NCI-H524 treated with DMSO at 0.1 percent for 48 hours (cell line): ENCODE results near the gene PLXNA4.
A peak's percentile ranks its signal among the peaks of the same experiment; 100 is the strongest.

ENCODE experiments used
- DNase-seq: peaks from one replicate; lab custom pipeline; 2025; lab: John Stamatoyannopoulos, UW

Gene PLXNA4

DNA sequence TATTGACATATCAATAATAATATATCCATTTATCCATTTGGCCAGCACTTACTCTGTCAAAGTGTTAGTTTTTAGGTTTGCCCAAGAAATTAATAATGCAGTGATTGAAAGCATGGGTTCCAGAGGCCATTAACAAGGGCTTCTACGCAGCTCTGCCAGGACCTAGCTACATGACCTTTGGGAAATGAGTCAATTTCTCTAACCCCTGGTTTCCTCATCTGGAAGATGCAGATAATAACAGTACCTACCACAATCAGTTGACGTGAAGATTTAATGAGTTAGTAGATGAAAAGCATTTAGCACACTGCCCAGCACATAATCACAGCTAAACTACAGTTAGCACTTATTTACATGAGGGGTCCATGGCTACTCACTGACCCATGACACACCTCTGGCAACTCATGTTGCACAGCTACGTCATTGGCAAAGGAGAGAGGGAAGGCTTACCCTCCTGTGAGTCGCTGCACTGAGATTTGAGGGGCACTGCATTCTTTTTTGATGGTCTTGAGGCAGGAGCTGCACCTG lies 263.7 kb downstream of the PLXNA4 start:
- DNase-seq: no peak

DNA sequence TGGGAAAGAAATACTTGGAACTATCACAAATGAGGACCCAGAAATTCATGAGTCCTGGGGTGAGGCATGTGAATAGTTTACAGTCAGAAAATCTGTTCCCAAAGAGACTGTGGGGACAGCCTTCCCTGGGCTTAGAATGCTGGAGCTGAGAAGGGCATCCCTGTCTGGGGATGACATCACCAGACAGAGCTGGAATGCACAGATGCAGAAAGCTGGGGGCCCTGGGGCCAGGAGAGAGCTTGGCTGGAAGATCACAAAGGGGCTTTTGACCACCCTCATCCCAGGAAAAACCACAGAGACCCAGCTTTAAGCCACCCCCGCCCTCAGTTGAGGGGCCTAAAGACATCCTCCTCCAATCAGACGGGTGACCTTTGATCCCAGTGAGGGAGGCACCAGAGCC lies 264.5 kb downstream of the PLXNA4 start:
- no peak for DNase-seq

GRCh38 chr7:132309102-132309805 lies 267.0 kb downstream of the PLXNA4 start:
- DNase-seq: no peak

- DNase-seq: no peak
Measured at GRCh38 chr7:132307465-132307864, 268.8 kb downstream of the PLXNA4 start.

- DNase-seq: no peak
Measured at GRCh38 chr7:132300599-132301277, 275.5 kb downstream of the PLXNA4 start.

GRCh38 chr7:132298790-132299189 lies 277.5 kb downstream of the PLXNA4 start:
- no peak for DNase-seq

GRCh38 chr7:132296820-132297219 lies 279.4 kb downstream of the PLXNA4 start:
- DNase-seq: no peak

GRCh38 chr7:132295175-132295574 lies 281.1 kb downstream of the PLXNA4 start:
- no peak for DNase-seq

GRCh38 chr7:132292803-132293202 lies 283.5 kb downstream of the PLXNA4 start:
- DNase-seq: no peak

DNA sequence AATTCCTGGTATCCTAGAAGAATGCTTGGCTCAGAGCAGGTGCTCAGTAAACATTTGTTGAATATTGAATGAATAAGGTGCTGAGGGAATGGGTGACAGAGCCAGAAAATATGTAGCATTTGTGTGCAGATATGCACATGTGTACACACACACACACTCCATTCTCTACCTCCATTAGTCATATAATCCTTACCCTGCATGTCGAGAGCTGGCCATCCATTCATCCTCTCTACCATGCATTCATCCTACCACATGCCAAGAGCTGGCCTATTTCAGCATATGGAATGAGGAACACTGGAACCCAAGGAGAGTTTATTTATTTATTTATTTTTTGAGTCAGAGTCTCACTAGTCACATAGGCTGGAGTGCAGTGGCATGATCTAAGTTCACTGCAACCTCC lies 284.8 kb downstream of the PLXNA4 start:
- DNase-seq: no peak

GRCh38 chr7:132290021-132290420 lies 286.2 kb downstream of the PLXNA4 start:
- no peak for DNase-seq

GRCh38 chr7:132286836-132287235 lies 289.4 kb downstream of the PLXNA4 start:
- DNase-seq: no peak

- DNase-seq: no peak
Measured at GRCh38 chr7:132280335-132280734, 295.9 kb downstream of the PLXNA4 start.

- no peak for DNase-seq
Measured at GRCh38 chr7:132279718-132280117, 296.6 kb downstream of the PLXNA4 start.

GRCh38 chr7:132276976-132277725 lies 299.1 kb downstream of the PLXNA4 start:
- peak; percentile 78 for DNase-seq

- DNase-seq: no peak
Measured at GRCh38 chr7:132276234-132276630, 300.0 kb downstream of the PLXNA4 start.

- peak; percentile 64 for DNase-seq
Measured at GRCh38 chr7:132275416-132276233, 300.6 kb downstream of the PLXNA4 start.

GRCh38 chr7:132272763-132273371 lies 303.4 kb downstream of the PLXNA4 start:
- no peak for DNase-seq

- no peak for DNase-seq
Measured at GRCh38 chr7:132270517-132270916, 305.8 kb downstream of the PLXNA4 start.

DNA sequence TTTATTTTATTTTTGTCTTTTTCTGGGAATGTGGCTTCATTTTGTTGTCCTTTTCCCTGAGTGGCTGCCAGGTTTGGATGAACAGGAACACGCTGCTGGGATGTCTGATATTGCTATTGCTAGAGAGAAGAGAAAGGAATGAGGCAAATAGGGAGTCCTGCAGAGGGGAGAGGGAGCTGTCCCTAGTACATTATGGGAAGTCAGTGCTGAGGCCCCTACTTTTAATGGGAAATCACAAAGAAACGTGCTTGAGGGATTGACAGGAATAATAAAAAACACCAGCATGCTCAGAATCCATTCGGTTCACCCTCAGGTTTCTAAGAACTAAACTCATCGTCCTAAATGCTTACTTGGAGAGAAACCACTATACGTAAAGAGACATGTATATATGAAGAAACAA lies 306.6 kb downstream of the PLXNA4 start:
- no peak for DNase-seq

DNA sequence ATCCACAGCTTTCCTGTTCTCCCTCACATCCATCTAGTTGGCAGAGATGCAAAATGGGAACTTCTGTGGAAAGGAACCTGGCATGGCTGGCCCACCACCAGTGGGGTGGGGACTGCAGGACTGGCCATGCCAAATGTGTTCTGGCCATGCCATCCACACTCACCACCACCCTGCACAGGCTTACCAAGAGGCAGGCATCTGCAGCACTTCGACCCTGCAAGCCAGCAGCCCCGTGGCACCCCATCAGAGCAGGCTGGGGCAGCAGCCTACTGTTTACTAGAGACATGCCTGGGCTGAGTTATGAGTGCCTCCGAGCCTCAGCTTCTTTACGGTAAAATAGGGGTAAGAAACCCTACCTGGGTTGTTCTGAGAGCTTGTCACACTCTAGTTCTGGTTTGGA lies 313.1 kb downstream of the PLXNA4 start:
- DNase-seq: no peak

DNA sequence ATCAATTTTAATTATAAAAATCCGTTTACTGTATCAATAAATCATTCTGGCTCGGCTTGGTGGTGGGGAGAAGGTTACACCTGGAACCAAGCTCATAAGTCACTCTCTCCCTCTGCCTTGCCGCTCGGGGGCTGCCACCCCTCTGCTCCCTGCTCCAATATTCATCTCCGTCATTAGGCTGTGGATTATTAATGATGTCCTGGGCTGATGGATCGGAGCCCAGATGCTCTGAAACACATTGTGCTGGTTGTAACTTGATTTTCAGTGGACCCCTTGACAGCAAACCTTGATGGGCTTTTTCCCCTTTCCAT lies 314.2 kb downstream of the PLXNA4 start:
- DNase-seq: no peak
